PC-3 (cell line): Measurements from ENCODE around the gene AURKB. TPM values are rescaled to one million over a fixed set of nuclear protein-coding genes. Genes with fewer than 3 reads are reported as not detected.

Source experiments
- ATAC-seq: fragments of 200-7000 bp; cut with Tn5 transposase; 2 replicates; pipeline ENCODE4 v1.9.1; 2020; ENCODE audit warnings: mild to moderate bottlenecking, moderate library complexity
- BruUV-seq: library from RNA; stranded (reverse); fragments of 400-500 nt; replicated peaks from 2 replicates; lab custom pipeline; 2021; lab: Mats Ljungman, UMichigan
- CTCF ChIA-PET: fragments of 300-600 bp; sonication (Branson Sonifier 250); formaldehyde crosslinking; loops from one replicate; lab custom pipeline; 2022; ENCODE audit warnings: antibody characterized with exemption; lab: Charles Lee
- POLR2A ChIA-PET: fragments of 300-600 bp; sonication (Branson Sonifier 250); formaldehyde crosslinking; loops from one replicate; lab custom pipeline; 2022; ENCODE audit warnings: antibody characterized with exemption; ENCODE audit not compliant: unreplicated experiment; lab: Charles Lee
- DNase-seq: peaks from one replicate; pipeline ENCODE4 v3.0.0-alpha.2; 2015
- H2AFZ ChIP-seq: fragments of 300-600 bp; sonication (generic); 2 replicates; pipeline ENCODE4 v1.6.0; 2016; ENCODE audit warnings: antibody characterized with exemption, low read length
- H3F3A ChIP-seq: fragments of 300-600 bp; sonication (generic); one replicate; pipeline ENCODE4 v1.6.0; 2017; ENCODE audit warnings: antibody characterized with exemption, low read length, control low read depth, mild to moderate bottlenecking; ENCODE audit not compliant: unreplicated experiment
- H3K27ac ChIP-seq: fragments of 300-600 bp; sonication (generic); 2 replicates; pipeline ENCODE4 v1.5.1; 2016; ENCODE audit warnings: mild to moderate bottlenecking, low read length
- H3K27me3 ChIP-seq: fragments of 300-600 bp; sonication (generic); 2 replicates; pipeline ENCODE4 v1.6.1; 2016; ENCODE audit warnings: low read length, mixed read lengths
- H3K36me3 ChIP-seq: fragments of 300-600 bp; sonication (generic); 2 replicates; pipeline ENCODE4 v1.6.1; 2016; ENCODE audit warnings: low read depth, mixed run types, low read length, mixed read lengths
- H3K4me1 ChIP-seq: fragments of 300-600 bp; sonication (generic); 2 replicates; pipeline ENCODE4 v1.5.1; 2016; ENCODE audit warnings: low read length; ENCODE audit not compliant: insufficient read depth
- H3K4me2 ChIP-seq: fragments of 300-600 bp; sonication (generic); 2 replicates; pipeline ENCODE4 v1.6.0; 2016; ENCODE audit warnings: low read length
- H3K4me3 ChIP-seq: fragments of 300-600 bp; sonication (generic); 2 replicates; pipeline ENCODE4 v1.5.1; 2016; ENCODE audit warnings: mild to moderate bottlenecking, low read length, mixed read lengths
- H3K79me2 ChIP-seq: fragments of 300-600 bp; sonication (generic); 2 replicates; pipeline ENCODE4 v1.6.1; 2017; ENCODE audit warnings: low read length, mixed read lengths
- H3K9ac ChIP-seq: fragments of 300-600 bp; sonication (generic); 2 replicates; pipeline ENCODE4 v1.6.0; 2016; ENCODE audit warnings: mild to moderate bottlenecking, low read length
- H3K9me2 ChIP-seq: fragments of 300-600 bp; sonication (generic); replicated peaks from 2 replicates; pipeline ENCODE4 v1.6.1; 2016; ENCODE audit warnings: mixed run types, low read length, mixed read lengths
- H3K9me3 ChIP-seq: fragments of 300-600 bp; sonication (generic); 2 replicates; pipeline ENCODE4 v1.6.1; 2016; ENCODE audit warnings: low read length, mixed read lengths
- H4K20me1 ChIP-seq: fragments of 300-600 bp; sonication (generic); 2 replicates; pipeline ENCODE4 v1.6.1; 2016; ENCODE audit warnings: low read length, mixed read lengths
- CTCF ChIP-seq: fragments of 300-600 bp; sonication (generic); conservative IDR thresholded peaks from 2 replicates; pipeline ENCODE4 v1.5.1; 2017; ENCODE audit warnings: antibody characterized with exemption, low read depth, mild to moderate bottlenecking, low read length
- EZH2 ChIP-seq: fragments of 300-600 bp; sonication (generic); IDR thresholded peaks from one replicate; pipeline ENCODE4 v1.6.1; 2017; ENCODE audit warnings: antibody characterized with exemption, mild to moderate bottlenecking, low read length; ENCODE audit not compliant: unreplicated experiment
- EZH2phosphoT487 ChIP-seq: fragments of 300-600 bp; sonication (generic); IDR thresholded peaks from 2 replicates; pipeline ENCODE4 v1.6.1; 2018; ENCODE audit warnings: mild to moderate bottlenecking, antibody characterized with exemption, low read length, borderline replicate concordance
- intact Hi-C: fragments of 100-400 bp; cut with micrococcal nuclease; formaldehyde crosslinking; loops from 2 replicates; pipeline ENCODE4 v1.9.0; 2023
- total RNA-seq: library from RNA; depleted of rRNA; stranded (reverse); fragments of >200 nt; gene quantifications from 2 replicates; pipeline ENCODE4 v1.2.3, GENCODE V29; 2014

Gene AURKB
- total RNA-seq, 1 experiment from 2014 or later, result 82.9 TPM

GRCh38 chr17:8244768-8245167 is 34.4 kb upstream of the AURKB start:
- Histone ChIP-seq H3F3A (no peaks in the 10 kb centered on the region), H3K9me2 (no peaks in the 10 kb centered on the region), H3K27ac (no peak overlapping the region), H3K4me1 (peaks cover under 1% of the 10 kb centered on the region), H3K27me3 (no peaks in the 10 kb centered on the region), H4K20me1 (no peaks in the 10 kb centered on the region), H3K9ac (no peak overlapping the region), H3K36me3 (no peaks in the 10 kb centered on the region; the same call in 1 of the 2 replicates), H3K9me3 (no peaks in the 10 kb centered on the region), H3K4me3 (no peak overlapping the region), H3K4me2 (no peak overlapping the region), H2AFZ (no peak overlapping the region), H3K79me2 (peaks cover 29% of the 10 kb centered on the region)
- DNase-seq (no peak), ATAC-seq (no peak)
- intact Hi-C loops, result no loop called here
- CTCF ChIA-PET, result no interaction called here
- TF ChIP-seq EZH2phosphoT487, result no peak
- TF ChIP-seq EZH2, result no peak
- no peak for TF ChIP-seq CTCF
- BruUV-seq, result no TSS peak
- POLR2A ChIA-PET, result no interaction called here

- Histone ChIP-seq H3F3A (no peaks in the 10 kb centered on the region), H3K4me3 (no peak overlapping the region), H4K20me1 (no peaks in the 10 kb centered on the region), H3K36me3 (no peaks in the 10 kb centered on the region; the same call in 1 of the 2 replicates), H2AFZ (no peak overlapping the region), H3K9me3 (no peaks in the 10 kb centered on the region), H3K4me2 (no peak overlapping the region), H3K79me2 (peaks cover 22% of the 10 kb centered on the region), H3K9me2 (no peaks in the 10 kb centered on the region), H3K4me1 (no peaks in the 10 kb centered on the region), H3K27ac (no peak overlapping the region), H3K27me3 (no peaks in the 10 kb centered on the region), H3K9ac (no peak overlapping the region)
- no peak for DNase-seq
- CTCF ChIA-PET, result no interaction called here
- intact Hi-C loops, result no loop called here
- BruUV-seq, result no TSS peak
- TF ChIP-seq EZH2 (no peak), CTCF (no peak), EZH2phosphoT487 (no peak)
- ATAC-seq, result no peak
- POLR2A ChIA-PET, result no interaction called here
Observed at GRCh38 chr17:8243827-8244226, 33.5 kb upstream of the AURKB start.

- Histone ChIP-seq H3K4me3 (no peak overlapping the region), H3F3A (no peaks in the 10 kb centered on the region), H3K4me1 (no peaks in the 10 kb centered on the region), H2AFZ (no peak overlapping the region), H3K27ac (no peak overlapping the region), H3K9me3 (no peaks in the 10 kb centered on the region), H3K27me3 (no peaks in the 10 kb centered on the region), H4K20me1 (no peaks in the 10 kb centered on the region), H3K4me2 (no peak overlapping the region), H3K79me2 (no peaks in the 10 kb centered on the region), H3K9me2 (no peaks in the 10 kb centered on the region), H3K36me3 (0 out of 2 replicates have a peak, but pooled peaks cover 3% of the 10 kb centered on the region), H3K9ac (no peak overlapping the region)
- CTCF ChIA-PET, result no interaction called here
- POLR2A ChIA-PET, result no interaction called here
- DNase-seq (no peak), ATAC-seq (no peak)
- TF ChIP-seq CTCF, result no peak
- no peak for TF ChIP-seq EZH2phosphoT487
- no peak for TF ChIP-seq EZH2
- intact Hi-C loops, result no loop called here
- no TSS peak for BruUV-seq
Observed at GRCh38 chr17:8237886-8238285, 27.5 kb upstream of the AURKB start.
